Hematopoietic multipotent progenitor cell (in vitro differentiated cells): Measurements from ENCODE around the gene EIPR1. TPM values are rescaled to one million over a fixed set of nuclear protein-coding genes. Genes with fewer than 3 reads are reported as not detected.

ENCODE experiments used
- DNase-seq, 3 donors: peaks; one replicate each; pipeline ENCODE4 v3.0.0-alpha.2; 2011 to 2015; ENCODE audit warnings: low read depth in 2 of 3, low spot score in 2 of 3
- total RNA-seq: library from RNA; depleted of rRNA; stranded (reverse); fragments of >200 nt; gene quantifications from one replicate; pipeline ENCODE4 v1.2.3, GENCODE V29; 2012

The EIPR1 gene
- total RNA-seq, 1 donor = 45.8 TPM

DNA sequence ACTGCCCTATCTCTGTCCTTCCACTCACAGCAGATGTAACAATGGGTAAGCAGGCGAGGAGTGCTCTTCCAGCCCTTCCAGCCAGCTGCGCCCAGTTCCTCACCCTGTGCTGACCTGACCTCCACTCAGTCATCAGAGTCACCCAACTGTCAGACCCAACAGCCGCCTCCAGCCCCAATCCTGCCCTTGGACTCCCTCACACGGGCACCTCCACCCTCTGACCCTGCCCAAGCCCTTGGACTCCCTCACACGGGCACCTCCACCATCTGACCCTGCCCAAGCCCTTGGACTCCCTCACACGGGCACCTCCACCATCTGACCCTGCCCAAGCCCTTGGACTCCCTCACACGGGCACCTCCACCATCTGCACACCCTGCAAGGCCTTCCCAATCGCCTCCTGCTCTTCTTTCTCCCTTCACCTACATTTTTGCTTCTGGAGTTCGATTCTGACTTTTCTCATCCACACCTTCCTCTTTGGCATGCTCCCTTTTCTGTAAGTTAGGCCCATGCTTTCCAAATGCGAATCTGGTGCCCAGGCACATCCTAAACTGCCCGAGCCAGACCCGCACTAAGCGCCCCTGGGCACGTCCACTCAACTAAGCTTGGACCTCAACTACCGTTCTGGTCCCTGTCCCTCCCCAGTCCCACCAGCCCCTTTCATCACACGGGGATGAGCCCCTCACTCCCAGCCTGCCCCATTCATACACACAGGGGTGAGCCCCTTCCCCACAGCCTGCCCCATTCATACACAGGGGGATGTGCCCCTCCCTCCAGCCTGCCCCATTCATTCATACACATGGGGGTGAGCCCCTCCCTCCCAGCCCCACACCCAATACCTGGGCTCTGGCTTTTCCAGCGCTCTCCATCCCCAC lies 15.9 kb downstream of the EIPR1 start:
- DNase-seq = no peak

DNA sequence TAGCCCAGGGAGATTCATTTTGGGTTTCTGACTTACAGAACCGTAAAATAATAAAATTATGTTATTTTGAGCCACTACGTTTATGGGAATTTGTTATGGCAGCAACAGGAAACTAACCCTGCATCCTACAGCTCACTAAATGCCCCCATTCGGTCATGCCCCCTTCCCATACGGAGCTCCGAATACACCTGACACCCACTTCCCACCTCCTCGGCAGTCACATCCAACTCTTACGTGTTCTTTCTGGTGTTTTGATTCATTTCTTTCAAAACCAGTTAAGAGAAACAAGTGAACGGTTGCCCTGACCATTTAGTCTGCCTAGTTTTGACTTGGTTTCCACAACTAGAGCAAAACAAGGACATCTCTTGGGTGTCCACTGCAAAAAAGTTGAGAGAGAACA lies 19.7 kb downstream of the EIPR1 start:
- DNase-seq = no peak

DNA sequence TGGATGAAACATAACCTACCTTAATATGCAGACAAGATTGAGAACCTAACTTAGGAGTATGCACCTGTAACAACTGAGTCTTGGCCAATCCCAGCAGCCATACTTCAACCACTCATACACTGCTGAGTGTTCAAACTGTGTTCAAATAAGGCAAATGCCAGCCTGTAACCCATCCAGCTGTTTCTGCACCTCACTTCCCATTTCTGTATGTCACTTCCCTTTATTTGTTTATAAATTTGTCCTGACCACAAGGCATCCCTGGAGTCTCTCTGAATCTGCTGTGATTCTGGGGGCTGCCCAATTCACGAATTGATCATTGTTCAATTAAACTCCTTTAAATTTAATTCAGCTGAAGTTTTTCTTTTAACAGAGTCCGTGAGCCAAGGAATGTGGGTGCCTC lies 20.2 kb downstream of the EIPR1 start:
- DNase-seq = peak in 1 of 3 donors; percentile 40

DNA sequence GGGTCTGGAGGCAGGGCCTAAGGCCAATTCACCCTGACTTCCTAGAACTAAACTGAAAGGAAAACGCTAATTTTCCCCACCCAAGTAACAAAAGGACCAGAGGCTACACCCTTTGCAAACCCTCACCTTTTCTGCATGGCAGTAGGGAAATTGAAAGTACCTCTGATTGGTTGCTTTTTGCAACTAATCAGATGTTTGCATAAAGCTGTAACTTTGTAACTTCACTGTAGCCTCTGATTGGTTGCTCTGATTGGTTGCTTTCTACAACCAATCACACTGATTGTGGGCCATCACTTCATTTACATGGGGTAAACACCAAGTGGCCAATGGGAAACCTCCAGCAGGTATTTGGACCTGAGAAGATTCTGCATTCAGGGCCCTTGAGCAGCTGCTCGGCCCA lies 20.8 kb downstream of the EIPR1 start:
- DNase-seq = no peak

DNA sequence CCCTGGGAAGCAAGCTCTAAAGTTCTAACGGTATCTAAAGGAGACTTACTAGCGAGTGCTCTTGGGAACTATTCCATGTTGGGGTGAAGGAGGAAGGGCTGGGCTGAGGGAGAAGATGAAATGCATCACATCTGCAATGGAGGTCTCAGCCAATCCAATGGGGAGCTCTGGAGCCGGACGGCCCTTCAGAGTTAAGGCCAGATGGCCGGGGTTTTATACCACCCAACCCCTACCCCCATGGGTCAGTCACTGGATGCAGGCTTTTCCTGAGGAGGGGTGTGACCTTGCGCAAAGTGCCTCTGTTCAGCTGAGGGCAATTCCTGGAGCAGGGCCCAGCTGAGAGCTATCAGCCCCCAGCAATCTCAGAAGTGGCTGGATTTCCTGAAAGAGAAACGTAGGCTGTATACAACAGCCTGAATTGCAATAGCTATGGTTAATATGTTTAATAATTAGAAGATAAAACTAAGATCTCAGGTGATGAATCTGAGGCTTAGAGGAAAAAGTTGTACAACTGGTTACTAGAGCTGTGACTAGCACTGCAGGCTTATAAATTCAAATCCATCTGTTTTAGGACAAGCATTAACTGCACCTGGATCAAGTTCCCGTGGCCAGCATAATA lies 21.6 kb downstream of the EIPR1 start:
- DNase-seq = no peak

DNA sequence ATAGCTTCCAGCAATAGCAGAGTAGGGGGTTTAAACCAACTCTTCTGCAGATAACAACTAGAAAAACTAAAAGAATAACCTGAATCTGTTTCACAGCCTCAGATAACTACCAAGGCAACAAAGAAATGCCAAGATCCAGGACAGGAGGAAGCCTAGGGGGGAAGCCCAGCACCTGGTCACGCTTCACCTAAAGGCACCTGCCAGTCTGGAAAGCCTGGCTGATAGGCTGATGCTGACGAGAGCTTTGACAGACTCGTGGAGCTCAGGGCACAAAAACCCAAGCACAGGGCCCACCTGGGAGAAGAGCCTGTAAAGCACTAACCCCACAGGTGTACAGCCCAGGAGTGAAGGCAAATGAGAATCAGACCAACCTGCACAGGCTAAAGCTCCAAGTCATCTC lies 22.6 kb downstream of the EIPR1 start:
- no peak for DNase-seq

DNA sequence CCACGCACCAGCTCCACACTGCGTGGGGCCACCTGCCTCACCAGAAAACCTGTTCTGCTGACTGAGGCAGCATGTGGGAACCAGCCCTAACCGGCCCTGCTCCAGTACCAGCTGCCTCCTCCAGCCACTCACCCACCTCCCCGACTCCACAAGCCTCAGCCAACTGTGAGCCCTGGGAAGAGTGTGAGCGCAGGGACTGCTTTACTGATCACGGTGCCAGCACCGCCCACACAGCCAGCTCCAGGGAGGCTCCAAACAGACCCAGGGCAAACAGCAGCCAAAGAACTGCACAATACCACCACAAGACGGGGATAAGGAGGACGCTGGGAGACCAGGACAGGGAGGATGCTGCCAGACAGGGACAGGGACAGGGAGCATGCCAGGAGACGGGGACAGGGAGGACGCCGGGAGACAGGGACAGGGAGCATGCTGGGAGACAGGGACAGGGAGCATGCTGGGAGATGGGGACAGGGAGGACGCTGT lies 28.4 kb downstream of the EIPR1 start:
- DNase-seq = no peak

DNA sequence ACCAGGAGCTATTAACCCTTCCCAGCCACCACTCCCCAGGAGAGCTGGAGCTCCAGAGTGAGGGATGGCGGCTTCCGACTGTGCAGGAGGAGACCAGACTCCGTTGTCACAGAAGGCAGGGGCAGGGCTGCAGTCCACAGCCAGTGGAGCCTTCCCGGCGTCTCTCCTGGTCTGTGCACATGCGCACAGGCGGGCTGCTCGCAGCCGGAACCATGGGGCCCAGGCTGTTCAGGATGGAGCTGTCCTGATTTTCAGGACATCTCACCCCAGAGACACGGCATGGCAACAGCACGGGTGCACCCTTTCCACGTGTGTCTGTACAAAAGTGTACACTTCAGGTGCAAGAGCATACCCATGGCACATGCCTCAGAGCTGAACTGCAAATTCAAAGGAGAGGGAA lies 28.9 kb downstream of the EIPR1 start:
- no peak for DNase-seq

DNA sequence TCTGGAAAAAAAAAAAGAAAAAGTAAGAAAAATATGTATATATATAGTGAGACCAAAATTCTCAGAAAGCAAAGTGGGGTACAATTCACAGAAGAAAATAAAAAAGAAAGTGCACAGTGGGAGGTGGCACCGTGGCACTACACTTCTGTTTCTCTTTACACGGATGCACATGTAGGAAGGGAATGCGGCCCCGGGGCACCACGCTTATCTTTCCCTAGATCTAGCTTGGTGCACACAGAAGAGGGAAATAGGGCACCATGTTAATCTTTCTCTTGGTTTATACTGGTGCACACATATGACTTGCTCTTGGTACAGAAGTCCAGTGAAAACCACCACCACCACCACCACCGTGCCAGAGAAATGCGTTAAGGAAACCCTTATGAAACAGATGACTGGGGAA lies 32.0 kb downstream of the EIPR1 start:
- DNase-seq = no peak

DNA sequence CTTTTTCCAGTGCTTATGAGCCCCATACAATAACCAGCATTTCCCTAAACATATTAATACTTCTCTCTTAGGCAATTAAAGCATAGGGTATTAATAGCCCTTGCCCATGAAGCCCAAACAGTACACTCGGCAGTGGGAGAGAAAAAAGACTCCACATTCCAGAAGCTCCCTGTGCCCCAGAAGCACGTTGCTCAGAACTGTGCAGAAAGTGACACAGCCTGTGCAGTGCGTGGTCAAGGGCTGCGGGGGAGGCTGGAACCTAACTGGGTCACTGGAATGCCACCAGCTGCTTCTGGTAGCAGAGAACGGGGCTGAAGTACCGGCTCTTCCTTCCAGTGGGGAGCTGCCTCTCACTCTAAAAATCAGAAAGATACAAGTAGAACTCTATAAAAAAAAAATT lies 32.7 kb downstream of the EIPR1 start:
- DNase-seq = no peak

DNA sequence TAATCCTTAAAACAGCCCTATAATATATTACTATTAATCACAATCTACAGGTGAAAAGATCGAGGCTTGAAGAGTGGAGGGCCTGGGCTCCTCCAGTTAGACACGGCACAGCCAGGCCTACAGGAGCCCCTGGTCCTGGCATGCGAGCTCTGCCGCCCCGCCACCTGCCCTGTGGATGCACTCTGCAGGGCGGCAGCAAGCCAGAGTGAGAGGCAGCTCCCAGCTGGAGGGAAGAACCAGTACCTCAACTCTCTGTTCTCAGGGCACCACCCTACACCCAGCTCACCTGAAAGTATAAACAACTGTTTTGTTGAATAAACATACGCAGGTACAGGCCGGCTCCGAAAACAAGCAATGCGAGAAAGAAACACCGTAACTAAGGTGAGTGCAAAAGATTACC lies 34.6 kb downstream of the EIPR1 start:
- no peak for DNase-seq

DNA sequence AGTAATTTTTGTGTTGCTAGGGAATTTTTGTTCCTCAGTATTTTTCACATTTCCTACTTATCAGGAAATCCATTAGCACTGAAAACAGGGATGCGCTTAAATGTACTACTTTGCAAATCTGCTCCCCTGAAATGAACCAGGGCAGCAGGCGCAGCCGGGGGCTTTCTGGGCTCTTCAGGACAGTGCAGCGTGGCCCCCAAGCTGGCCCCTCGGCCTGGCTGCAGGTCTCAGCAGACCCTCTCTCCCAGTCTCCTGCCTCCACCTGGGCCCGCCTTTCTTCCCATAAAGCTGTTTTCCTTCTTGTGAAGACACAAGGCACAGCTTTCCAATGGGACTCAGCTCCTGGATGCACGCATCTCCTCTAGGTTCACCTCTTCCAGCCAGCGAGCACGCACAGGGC lies 35.3 kb downstream of the EIPR1 start:
- no peak for DNase-seq

DNA sequence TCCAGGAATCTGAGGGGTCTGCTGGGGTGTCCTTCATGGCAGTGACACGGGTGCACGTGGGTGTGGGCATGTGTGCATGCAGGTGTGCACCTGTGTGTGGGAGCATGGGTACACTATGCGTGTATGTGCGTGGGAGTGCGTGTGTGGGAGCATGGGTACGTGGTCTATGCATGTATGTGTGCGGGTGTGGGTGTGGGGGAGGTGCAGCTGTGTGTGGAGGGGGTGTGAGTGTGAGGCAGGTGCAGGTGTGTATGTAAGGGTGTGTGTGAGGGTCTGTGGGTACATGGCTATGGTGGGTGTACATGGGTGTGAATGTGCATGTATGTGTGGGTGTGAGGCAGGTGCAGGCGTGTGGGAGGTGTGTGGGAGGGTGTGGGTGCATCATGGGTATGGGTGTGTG lies 36.3 kb downstream of the EIPR1 start:
- no peak for DNase-seq

DNA sequence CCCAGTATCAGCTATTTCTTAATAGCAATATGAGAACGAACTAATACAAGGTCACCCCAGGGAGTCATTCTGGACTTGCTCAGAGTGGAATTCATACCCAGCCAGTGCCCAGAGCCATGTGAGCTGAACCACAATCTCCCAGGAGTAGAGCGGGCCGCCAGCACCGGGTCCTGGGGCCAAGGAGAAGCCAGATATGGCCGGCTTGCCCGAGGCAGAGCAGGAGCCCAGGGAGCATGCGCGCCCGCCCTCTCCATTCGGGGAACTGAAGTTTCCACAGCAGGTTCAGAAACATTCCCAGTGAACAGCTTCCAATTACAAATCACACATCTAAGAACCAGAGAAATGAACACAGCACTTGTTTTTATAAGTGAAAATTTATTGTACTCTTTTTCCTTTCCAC lies 37.5 kb downstream of the EIPR1 start:
- DNase-seq = no peak

DNA sequence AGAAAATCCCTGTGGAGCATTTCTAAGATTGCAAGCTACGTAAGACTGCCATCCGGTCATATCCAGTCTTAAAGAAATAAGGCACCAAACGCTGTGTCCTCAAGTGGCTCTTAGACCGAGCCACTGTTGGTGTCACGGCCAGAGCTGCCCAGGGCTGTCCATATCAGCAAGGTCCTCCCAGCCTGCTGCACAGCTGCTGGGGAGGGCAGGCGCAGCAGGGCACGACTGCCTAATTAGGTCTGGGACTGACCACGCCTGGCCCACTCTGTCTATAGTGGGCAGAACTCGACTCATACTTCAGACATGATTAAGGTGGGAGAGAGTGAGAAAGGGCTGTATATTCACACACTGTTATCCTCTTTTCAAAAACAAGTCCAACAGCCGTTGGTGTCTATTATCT lies 39.3 kb downstream of the EIPR1 start:
- no peak for DNase-seq

DNA sequence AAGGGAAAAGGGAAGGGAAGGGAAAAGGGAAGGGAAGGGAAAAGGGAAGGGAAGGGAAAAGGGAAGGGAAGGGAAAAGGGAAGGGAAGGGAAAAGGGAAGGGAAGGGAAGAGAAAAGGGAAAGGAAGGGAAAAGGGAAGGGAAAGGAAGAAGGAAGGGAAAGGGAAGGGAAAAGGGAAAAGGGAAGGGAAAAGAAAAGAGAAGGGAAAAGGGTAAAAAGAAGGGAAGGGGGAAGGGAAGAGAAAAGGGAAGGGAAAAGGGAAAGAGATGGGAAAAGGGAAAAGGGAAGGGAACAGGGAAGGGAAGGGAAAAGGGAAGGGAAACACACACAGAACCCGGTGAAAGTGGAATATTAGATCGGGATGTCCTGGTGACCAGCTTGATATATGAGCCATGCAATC lies 40.8 kb downstream of the EIPR1 start:
- DNase-seq = no peak

DNA sequence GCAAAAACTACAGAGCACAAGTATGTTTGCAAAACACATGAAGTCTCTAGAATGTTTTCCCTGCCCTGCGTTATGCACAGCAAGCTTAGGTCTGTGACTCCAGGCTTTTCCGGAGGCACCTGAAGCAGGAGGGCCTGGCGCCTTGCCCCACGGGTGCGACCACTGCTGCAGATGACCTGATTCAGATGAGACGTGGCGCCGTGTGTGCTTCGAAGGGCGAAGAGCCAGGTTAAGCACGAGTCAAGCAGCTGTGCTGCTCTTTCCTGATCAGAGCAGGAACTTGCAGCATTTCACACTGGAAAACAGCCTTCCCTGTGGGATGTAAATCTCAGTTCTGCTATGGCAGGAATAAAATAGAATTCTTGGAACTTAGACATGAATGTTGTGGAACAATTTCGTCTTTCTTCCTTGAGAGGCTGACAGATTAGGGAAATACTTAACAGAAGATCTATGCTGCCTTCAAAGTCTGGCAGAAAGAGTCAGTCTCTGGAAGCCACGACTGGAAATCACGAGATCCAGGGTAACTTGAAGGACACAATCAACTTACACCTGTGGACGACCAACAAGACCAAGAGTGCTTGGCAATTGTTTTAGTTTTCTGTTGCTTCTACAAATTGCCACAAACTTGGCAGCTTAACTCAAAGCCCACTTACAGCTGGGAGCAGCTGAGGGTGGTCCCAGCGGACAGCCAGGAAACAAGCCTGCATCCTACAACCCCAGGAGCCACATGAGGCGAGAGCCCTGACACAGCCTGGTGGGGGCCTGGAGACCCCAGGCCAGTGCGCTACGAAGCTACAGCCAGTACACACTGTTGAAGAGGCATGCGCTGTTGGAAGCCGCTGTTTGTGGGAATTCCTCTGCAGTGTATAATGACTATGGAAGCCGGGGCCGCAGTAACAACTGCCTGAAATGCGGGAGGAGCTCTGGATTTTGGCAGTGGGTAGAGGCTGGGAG lies 42.9 kb downstream of the EIPR1 start:
- DNase-seq = no peak

DNA sequence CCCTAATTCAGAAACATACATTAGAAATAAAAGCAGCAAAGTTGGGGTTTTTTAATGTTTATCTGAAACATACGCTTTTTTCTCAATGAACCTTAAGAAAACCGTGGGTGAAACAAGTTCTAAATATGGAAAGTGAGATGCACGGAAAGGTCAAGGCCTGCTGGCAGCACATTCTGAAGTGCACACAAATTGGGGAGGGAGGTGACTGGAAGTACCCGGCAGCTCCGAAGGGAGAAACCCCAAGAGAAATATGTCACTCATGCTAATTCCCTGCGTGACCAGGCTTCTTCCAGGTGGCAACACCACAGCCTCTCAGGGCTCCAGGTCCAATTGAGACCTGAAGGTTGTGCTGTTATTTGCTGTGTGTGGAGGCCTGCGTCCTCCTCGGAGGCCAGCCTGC lies 45.5 kb downstream of the EIPR1 start:
- DNase-seq = no peak

DNA sequence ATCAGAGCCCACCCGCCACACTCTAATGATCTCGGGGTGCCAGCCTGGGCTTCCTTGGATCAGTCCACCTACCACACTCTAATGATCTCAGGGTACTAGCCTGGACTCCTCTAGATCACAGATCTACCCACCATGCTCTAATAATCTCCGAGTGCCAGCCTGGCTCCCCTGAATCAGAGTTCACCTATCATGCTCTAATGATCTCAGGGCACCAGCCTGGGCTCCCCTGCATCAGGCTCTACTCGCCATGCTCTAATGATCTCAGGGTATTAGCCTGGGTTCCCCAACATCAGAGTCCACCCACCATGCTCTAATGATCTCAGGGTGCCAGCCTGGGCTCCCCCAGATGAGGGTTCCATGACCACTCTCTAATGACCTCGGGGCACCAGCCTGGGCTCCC lies 48.1 kb downstream of the EIPR1 start:
- DNase-seq = no peak

DNA sequence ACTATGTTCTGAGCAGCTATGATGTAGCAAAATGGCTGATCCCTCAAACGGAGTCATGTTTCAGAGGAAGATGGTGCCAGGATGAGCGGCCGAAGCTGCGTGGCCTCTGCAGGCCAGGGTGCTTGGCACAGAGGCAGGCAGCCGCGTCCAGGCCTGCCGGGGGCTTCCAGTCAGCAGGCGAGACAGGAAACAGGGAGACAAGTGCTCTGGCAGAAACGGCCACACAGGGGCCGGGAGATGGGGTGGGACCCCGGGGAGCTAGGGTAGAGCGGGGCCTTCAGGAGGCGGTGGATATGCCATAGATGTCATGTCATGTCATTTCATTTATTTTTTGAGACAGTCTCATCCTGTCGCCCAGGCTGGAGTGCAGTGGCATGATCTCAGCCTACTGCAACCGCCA lies 50.7 kb downstream of the EIPR1 start:
- DNase-seq = no peak

DNA sequence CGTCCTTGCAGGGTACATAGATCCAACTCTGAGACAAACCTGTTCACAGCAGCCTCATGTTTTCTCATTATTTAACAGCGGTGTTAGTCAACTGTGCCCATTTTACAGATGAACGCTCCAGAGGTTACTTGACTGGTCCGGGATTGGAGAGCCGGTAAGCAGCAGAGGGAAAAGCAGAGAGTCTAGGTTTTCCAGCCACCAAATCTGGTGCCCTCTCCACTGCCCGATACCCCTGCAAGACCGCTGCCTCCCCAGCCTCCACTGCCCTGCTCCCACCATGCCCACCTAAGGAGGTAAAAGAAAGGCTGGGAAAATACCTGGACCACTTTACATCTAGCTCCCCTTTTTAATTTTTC lies 51.5 kb downstream of the EIPR1 start:
- no peak for DNase-seq
